ENCODE measurements around the gene LRRC28.
"Not testable (repeated sequence)": the region's sequence is repeated elsewhere in the genome, so short reads cannot be mapped to it uniquely, and the experiment has no call there.

Gene LRRC28

GRCh38 chr15:99371180-99372103 lies 120.2 kb downstream of the LRRC28 start:
- no peak overlapping the region for H3K4me3 ChIP-seq
- H3K27ac ChIP-seq = peak overlapping the region in 9 of 21 experiments; percentile 4 to 73 (median 27)

- Histone ChIP-seq H3K4me3 (no peak overlapping the region), H3K27ac (peak overlapping the region in 1 of 21 experiments; percentile 1)
Observed at GRCh38 chr15:99385005-99385669, 133.9 kb downstream of the LRRC28 start.

DNA sequence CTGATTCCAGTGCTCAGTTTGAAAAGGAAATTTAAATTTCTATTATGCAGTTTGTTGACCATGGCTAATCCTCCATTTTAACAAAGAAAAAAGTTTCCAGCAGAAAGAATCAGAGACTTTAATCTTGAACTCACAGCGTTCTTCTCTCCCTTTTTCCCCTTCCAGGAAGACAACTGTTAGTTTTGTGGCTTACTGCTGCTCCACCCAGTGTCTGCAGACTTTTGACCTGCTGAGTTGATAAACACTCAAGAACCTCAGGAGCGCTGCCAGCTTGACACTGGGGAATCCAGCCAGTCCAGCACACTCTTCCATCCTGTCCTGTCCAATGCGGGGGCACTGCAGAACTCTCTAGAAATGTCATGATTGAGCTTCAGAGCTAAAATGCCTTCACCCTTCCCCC lies 134.6 kb downstream of the LRRC28 start:
- Histone ChIP-seq H3K4me3 (no peak overlapping the region), H3K27ac (peak overlapping the region in 1 of 21 experiments; percentile 49)

DNA sequence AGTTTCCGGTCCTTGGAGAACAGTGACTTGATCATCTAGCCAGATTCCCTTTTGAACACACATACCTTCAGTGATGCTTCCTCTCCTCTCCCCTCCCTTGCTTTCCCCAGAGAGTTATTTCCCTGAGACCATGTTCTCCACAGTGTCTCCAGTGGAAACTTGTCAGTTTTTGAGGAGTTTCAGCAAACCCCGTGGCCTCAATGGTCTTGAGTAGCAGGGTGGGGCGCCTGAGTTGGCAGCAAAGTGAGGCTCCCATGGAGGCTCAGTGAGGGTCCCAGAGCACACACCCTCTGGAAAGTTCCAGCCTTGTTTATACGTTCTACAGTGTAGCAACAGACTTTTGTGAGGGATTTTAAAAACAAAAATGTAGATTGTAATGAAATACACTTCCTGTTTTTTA lies 135.1 kb downstream of the LRRC28 start:
- Histone ChIP-seq H3K27ac (peak overlapping the region in 2 of 21 experiments; percentile 49 to 58), H3K4me3 (no peak overlapping the region)

- H3K4me3 ChIP-seq = no peak overlapping the region
- H3K27ac ChIP-seq = no peak overlapping the region
Observed at GRCh38 chr15:99387421-99388168, 136.3 kb downstream of the LRRC28 start.

DNA sequence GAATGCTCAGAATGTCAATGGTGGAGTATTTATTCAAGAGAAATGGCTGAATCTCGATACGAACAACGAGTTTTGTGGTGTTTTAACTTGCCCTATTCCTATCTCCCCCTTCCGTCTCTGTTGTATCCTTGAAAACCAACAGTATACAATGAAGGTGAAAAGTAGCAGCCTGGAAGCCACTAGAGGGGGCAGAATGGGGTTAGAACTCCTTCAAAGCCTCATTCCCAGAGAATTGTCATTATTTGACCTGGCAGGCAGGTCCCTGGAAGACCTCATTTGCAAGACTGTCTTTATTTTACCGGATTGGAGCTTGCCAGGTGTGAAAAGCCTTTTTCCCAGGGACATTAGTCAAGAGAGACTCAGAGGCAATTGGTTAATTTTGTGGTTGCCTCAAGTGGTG lies 139.4 kb downstream of the LRRC28 start:
- H3K4me3 ChIP-seq = no peak overlapping the region

DNA sequence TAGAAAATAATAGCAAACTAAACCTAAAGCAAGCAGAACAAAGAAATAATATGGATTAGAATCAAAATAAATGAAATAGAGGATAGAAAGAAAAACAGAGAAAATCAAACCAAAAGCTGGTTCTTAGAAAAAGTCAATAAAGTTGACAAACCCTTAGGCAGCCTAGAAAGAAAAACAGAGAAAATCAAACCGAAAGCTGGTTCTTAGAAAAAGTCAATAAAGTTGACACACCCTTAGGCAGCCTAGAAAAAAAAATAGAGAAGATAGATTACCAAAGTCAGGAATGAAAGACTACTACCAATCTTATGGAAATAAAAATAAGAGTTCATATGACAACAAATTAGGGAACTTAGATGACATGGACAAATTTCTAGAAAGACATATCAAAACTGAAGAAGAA lies 142.4 kb downstream of the LRRC28 start:
- Histone ChIP-seq H3K4me3 (no peak overlapping the region), H3K27ac (no peak overlapping the region)

More for the DNA sequence above, 139.4 kb downstream of the LRRC28 start:
- no peak overlapping the region for H3K27ac ChIP-seq

GRCh38 chr15:99396375-99396774 lies 145.1 kb downstream of the LRRC28 start:
- Histone ChIP-seq H3K27ac (no peak overlapping the region), H3K4me3 (no peak overlapping the region)

DNA sequence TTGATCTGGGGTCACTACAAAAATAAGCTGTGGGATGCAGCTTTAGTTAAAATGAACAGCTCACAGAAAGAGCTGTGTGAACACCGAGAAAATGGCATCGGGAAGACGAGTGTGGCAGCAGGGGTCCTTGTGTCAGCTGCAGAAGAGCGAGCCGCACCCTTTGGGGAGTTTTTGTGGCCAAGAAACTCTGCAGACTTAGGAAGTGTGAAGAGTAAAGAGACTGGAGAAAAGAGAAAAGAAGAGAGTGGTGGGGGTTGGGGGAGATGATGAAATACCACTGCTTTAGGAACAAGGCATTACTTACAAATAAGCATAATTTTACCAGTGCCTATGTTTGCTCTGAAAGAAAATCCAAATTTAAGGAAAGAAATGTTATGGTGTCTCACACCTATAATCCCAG lies 147.8 kb downstream of the LRRC28 start:
- Histone ChIP-seq H3K4me3 (no peak overlapping the region), H3K27ac (no peak overlapping the region)

DNA sequence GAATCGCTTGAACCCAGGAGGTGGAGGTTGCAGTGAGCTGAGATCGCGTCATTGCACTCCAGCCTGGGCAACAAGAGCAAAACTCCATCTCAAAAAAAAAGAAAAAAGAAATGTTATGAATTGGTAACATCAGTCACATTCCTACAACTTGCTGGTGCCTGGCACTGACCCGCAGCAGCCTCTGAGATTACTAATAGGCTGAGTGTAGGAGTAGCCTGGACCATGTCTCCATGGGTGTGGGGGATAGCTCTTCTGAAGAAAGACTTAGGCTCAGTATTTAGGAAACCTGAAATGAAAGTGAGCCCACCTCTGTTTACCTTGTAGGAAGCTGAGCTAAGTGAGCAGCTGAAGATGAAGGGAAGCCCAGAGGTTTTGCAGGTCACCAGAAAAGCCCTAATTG lies 148.3 kb downstream of the LRRC28 start:
- Histone ChIP-seq H3K27ac (no peak overlapping the region), H3K4me3 (no peak overlapping the region)

GRCh38 chr15:99401216-99401615 lies 149.9 kb downstream of the LRRC28 start:
- H3K27ac ChIP-seq = peak overlapping the region in 1 of 21 experiments; percentile 52
- not testable (repeated sequence) for H3K4me3 ChIP-seq

GRCh38 chr15:99402014-99402729 lies 150.9 kb downstream of the LRRC28 start:
- H3K27ac ChIP-seq = peak overlapping the region in 6 of 21 experiments; percentile 3 to 52 (median 37)
- H3K4me3 ChIP-seq = no peak overlapping the region

DNA sequence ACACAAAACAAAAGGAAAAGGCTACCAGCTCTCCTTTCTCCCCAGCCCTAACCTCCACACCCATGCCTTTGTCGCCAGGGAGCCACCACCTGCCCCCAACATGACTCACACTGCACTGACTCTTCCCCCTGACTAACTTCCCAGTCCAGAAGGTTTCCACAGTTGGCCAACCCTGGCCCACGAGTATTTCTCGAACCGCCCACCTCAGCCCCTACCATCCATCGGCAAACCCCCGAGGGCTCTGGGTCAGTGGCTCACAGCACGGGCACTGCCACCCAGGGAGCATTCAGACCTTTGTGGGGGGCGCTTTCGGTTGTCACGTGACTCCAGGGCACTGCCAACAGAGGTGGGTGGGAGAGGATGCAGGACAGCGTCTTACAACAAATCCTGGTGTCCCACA lies 152.3 kb downstream of the LRRC28 start:
- Histone ChIP-seq H3K27ac (peak overlapping the region in 1 of 21 experiments; percentile 9), H3K4me3 (no peak overlapping the region)

- Histone ChIP-seq H3K4me3 (no peak overlapping the region), H3K27ac (no peak overlapping the region)
Observed at GRCh38 chr15:99404454-99404853, 153.2 kb downstream of the LRRC28 start.

DNA sequence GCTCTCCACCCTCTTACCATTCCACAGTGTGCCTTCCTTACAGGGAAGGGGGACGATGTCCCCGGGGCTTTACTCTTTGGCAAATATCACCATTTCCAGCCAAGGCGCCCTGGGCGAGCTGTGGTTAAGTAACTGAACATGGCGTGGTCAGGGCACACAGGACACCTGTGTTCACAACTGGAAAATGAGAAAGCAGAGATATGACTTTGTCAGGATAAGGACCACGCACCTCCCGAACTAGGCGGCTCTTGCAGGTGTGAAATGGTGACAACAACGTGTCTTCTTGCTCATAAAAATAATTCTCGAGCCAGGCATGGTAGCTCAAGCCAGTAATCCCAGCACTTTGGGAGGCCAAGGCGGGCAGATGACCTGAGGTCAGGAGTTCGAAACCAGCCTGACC lies 154.8 kb downstream of the LRRC28 start:
- H3K4me3 ChIP-seq = no peak overlapping the region
- no peak overlapping the region for H3K27ac ChIP-seq

DNA sequence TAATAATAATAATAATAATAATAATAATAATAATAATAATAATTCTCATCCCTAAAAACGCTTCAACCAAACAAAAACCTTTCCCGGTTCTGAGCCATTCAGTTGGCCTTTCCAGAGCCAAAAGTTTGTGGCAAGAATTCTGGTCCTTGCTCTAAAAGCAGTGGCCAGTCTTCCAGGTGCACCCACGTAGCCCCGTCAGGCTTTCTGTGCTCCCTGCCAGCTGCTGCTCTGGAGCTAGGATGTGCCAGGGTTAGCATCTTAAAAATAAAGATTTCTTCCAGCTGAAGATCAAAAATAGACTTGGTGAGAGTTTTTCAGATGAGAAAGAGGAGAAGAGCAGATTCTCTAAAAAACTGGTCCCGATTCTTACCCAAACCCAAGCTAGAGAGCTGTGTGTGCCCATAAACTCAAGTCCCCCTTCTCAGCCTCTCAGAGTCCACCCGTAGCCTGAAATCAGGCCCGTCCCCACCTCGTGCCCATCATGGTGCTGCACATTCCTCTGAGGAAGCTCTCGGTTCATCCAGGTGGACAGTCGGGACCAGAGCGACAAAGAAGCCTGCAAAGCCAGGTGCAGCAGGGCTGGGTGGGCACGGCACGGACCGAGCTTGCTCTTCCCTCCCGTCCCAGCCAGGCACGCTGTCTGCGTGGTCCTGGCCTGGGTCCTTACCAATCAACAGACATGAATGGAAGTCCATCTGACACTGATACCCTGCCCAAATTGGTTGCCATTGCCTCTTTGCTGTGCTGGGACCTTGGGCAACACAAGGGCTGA lies 155.6 kb downstream of the LRRC28 start:
- H3K27ac ChIP-seq = peak overlapping the region in 2 of 21 experiments; percentile 2 to 64
- H3K4me3 ChIP-seq = no peak overlapping the region

- peak overlapping the region in 6 of 21 experiments; percentile 2 to 64 (median 14) for H3K27ac ChIP-seq
Observed at GRCh38 chr15:99407716-99408115, 156.4 kb downstream of the LRRC28 start.

DNA sequence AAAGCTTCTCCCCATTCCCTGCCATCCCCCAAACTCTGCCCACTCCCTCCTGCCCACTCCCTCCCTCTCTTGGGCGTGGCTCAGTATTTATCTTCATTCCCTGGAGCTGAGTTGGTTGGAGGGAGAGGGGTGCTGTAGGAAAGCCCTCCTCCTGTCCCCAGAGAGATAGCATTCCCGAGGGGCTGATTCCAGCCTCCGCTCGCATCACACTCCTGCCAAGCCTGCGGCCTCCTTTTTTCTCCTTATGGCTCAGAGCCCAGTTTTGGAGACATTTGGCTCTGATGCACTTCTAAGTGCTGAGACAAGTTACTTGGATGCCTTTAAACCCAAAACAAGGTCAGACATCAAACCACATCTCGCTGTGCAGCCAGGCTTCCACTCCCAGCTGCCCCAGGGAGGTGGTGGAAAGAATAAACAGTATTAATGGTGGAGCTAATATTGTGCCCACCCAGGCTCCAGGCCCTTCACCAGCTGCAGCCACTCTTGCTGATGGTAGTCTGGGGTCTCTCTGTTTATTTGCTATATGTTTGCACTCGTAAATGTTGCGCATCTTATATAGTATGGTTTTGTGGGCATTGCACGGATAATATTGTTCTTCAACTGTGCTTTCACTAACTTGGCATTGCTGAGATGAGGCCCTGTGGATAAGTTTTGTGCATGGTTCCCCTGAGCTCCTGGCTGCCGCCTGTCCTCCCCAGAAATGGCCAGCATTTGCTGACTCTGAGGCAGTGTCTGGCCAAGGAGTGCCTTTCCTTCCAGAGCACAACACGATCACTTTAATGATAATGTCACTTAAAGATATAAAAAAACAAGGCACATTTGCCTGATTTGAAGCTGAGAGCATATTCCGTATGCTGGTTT lies 157.2 kb downstream of the LRRC28 start:
- peak overlapping the region in 11 of 21 experiments; percentile 14 to 64 (median 36) for H3K27ac ChIP-seq
- H3K4me3 ChIP-seq = no peak overlapping the region

More at GRCh38 chr15:99407716-99408115, 156.4 kb downstream of the LRRC28 start:
- H3K4me3 ChIP-seq = no peak overlapping the region

Data from skin epidermis (tissue), 12 donors.